SH-SY5Y (cell line): ENCODE measurements around the gene ZNRD2.

Experiments
- GATA2 ChIP-seq: IDR thresholded peaks from 2 replicates; pipeline ENCODE4 v1.6.1; 2011; ENCODE audit warnings: mild to moderate bottlenecking, low read depth, low read length
- GATA3 ChIP-seq: IDR thresholded peaks from 2 replicates; pipeline ENCODE4 v1.6.1; 2011; ENCODE audit warnings: low read depth, mild to moderate bottlenecking, low read length, moderate library complexity

GRCh38 chr11:65604258-65604657 is 34.0 kb downstream of the ZNRD2 start:
- no peak for TF ChIP-seq GATA3
- no peak for TF ChIP-seq GATA2
